GM18508 (cell line): ENCODE measurements around the gene CTSD.

ENCODE experiments used
- ATAC-seq: cut with Tn5 transposase; IDR thresholded peaks from one replicate; pipeline ENCODE4 v1.9.1; 2021; ENCODE audit warnings: moderate number of reproducible peaks; ENCODE audit not compliant: insufficient read depth, unreplicated experiment

Gene CTSD

DNA sequence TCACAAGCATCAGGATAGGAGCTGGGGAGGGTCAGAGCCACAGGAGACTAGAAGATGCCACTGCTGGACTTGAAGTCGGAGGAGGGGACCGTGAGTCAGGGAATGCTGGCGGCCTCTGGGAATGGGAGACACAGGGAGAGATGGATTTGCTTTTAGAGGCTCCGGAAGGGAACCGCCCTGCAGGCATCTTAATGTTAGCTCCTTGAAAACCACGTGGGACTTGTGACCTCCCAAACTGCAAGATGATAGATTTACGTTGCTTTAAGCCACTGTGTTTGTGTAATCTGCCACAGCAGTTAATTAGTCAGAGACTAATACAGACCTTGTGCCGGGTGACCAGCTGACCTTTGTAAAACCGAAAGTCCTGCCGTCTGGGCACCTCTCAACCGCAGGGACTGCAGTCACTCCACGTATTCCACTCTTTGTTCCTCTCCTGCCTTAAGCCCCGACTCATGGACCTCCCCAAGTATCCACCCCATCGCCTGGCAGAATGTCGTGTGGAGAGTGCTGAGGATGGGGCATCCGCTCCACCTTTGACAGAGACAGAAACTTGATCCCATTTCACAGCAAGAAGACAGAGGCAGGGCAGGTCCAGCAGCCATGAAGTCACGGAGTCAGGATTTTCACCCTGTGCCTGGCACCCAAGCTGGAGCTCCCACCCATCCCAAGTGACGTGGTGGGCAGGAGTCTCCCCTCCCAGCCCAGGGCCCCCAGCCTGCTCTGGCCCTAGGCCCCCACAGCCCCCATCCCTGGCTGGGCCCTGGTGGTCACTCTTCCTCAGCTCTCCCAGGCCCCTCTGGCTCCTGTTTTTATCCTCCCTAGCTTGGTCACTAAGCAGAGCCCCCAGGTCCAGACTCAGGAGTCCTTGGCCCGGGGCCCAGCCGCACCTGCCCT is 19.4 kb upstream of the CTSD start:
- no peak for ATAC-seq

DNA sequence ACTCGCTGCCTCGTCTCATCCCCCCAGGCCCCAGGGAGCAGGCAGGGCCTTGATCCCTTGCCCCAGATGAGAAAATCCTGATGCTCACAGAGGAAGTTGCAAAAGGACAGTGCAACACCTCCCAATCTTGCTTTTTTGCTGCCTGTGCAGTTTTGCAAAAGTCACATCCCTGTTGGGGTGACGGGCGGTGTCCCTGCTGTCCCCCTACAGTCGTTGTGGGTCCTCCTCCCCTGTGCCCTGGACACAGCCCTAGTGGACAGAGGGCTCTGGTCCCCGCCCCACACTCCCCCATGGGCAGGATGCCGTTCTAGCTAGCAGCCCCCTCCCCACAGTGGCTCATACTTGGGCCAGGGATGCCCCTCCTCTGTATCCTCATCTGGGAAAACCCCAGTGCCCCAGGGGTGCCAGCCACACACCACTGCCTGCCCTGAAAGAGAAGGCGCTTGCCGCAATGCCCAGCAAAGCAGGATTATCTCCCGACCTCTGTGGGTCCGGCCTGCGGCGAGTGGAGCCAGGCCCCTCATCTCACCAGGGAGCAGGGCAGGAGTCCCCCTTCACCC is 18.4 kb upstream of the CTSD start:
- ATAC-seq, result no peak

DNA sequence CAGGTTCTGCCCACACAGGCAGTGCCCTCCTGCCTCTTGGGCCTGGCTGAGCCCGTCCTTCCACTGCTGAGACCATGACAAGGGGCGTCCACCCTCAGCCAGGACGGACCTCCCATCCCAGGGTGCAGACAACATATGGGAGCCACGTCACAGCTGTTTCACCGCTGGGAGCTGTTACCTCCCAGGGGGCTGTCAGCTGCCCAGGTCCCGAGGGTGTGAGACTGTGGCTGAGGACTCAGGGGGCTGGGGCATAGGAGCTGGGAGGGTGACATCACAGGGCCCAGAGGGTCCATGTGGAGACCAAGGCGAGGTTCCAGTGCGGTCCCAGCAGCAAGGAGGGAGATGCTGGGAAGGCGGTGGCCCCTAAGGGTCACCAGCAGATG is 17.9 kb upstream of the CTSD start:
- ATAC-seq, result no peak

DNA sequence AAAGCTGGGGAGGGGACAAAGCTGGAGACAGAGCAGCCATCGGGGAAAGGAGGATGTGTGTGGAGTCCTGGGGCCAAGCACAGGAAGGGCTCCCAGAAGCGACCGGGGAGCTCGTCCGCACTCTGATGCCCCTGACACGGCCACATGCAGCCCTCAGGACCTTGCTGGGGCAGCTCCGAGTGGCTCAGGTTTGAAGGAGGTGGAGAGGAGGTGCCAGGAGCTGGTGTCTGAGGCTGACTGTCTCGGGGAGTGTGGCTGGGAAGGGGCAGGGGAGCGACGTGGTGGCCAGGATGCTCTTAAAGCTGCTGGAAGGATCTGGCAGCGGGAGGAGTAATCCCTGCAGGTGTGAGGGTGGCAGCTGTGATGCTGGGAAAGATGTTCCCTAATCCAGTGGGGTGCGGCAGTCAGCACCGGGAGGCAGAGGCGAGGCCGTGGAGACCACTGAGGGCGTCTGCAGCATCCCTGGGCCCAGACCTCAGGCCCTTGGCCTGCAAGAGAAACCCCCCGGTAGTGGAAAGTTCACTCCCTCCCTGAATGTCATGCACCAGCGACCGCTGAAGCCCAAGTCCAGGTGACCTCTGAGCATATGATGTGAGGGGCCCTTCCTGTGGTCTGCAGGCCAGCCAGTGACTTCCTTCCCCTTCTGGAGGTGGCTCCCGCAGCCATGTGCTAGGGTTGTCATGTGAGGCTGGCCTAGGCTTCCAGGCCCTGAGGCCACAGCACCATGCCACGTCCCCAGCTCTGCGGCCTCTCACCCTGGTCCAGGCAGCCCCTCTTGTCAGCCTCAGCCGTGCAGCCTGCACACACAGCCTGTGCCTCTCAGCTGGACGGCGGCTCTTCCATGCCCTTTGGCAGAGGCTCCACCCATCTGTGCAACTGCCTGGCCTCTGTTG is 17.2 kb upstream of the CTSD start:
- ATAC-seq, result no peak

DNA sequence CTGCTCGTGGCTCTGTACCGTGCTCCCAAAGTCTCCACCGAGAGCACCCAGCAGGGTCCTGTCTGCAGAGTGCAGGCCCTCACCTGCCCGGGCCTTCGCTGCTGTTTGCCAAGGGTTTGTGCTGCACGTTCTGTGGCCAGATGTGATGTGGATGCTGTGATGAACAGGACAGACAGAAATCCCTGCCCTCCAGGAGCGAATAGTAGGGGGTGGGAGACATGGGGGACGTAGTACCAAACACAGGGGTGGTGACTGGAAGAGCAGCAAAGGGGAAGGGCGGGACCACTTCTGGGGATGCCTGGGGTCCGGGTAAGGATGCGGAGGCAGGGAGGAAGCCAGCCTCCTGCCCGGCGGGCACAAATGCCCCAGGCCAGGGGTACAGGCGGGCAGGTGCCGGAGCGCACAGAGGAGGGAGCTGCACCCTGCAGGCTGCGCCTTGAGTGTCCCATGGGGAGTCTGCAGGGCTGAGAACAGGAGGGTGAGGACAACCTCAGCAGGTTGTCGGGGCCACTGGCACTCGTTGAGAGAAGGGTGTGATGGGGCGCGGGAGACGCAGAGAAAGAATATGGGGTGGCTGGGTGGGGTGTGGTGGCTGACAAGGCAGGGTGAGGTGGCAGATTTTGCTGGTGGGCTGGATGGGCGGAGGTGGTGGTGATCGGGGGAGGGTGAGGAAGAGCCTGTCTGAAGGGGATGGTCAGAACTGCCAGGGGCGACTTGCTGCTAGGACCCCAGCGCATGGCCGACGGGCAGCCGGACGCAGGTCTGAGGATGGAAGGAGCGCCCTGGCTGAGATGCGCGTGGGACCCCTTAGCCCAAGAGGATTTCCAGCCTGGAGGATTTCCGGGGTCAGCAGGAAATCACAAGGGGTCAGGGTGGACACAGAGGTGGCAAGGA is 16.3 kb upstream of the CTSD start:
- no peak for ATAC-seq

DNA sequence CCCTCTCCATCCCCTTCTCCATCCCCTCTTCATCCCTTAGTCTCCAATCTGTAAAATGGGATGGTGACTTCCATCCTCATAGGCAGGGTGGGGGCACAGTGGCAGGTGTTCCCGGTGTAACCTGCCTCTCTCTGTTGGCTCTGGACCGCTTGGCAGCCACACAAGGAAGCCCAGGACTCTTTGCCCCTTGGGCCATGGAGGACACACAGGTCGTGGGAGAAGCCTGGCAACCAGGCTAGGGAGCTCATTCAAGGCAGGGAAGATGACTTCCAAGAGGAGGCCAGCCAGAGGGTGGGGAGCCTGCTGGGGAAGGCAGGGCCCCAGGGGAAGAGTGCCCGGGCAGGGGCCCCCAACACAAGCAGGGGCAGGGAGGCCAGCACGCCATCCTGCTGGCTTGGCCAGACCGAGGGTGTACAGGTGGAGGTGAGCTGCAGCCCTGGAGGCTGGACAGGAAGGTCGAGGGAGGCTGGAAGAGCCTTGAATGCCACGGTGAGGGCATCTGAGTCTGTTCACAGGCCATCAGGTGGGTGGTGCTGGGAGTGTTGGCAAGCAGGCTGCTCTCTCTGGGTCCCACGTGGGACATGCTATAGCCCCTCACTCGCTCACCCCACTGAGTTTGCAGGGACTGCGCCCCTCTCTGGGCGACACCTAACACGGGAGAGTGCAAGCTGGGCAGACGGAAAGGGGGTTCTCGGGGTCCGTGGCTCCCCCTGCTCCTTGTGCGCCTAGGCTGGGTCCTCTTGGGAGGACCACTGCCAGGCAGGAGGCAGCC is 15.5 kb upstream of the CTSD start:
- no peak for ATAC-seq

DNA sequence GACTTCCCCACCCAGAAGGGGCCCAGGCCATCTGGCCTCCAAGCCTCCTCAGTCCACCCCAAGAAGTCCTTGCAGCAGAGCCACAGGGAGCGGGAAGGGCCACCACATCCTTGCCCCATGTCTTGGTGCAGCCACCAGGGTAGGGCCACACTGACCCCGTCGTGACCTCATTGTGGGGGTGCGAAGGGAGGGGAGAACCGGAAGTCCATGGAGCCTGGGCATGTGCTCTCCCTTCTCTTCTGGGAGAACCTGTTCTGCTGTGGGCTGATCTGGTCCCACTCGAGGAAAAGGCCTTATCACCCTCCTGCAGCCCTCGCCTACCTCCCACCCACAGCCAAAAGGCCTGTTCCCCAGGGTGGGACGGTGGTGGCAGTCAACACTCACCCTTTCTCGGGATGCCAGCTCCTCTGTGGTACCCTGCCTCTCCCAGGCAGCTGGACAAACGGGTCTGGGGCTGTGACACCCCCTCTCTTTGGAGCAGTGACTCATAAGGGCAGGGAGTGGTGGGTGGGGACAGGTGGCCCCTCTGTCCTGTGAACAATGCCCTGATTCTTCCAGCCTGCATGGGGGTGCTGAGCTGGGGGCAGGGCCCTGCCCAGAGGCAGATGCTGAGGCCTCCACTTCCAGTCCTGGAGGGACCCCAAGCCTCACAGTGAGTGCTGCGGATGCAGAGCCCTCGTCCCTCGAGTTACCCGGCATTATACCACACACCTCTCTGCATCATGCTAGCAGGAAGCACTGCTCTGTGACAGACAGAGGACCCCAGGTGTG is 14.6 kb upstream of the CTSD start:
- ATAC-seq, result no peak

DNA sequence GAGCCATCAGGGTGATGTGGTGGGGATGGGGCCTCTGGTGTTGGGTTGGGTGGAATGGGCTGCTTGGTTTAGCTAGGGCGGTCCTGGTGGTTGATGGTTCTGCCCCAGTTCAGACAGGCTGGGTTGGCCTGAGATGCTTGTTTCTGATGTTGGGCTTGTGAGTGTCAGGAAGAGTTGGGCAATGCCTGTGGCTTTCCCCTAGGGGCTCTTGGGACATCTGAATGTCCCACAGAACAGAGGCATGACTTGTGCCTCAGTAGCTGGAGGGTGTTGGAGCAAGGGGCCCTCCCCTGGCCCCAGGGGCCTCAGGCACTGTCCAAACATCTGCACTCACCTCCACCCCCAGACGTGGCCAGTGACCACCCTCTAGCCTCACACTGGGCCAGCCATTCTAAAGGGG is 14.0 kb upstream of the CTSD start:
- ATAC-seq, result no peak

DNA sequence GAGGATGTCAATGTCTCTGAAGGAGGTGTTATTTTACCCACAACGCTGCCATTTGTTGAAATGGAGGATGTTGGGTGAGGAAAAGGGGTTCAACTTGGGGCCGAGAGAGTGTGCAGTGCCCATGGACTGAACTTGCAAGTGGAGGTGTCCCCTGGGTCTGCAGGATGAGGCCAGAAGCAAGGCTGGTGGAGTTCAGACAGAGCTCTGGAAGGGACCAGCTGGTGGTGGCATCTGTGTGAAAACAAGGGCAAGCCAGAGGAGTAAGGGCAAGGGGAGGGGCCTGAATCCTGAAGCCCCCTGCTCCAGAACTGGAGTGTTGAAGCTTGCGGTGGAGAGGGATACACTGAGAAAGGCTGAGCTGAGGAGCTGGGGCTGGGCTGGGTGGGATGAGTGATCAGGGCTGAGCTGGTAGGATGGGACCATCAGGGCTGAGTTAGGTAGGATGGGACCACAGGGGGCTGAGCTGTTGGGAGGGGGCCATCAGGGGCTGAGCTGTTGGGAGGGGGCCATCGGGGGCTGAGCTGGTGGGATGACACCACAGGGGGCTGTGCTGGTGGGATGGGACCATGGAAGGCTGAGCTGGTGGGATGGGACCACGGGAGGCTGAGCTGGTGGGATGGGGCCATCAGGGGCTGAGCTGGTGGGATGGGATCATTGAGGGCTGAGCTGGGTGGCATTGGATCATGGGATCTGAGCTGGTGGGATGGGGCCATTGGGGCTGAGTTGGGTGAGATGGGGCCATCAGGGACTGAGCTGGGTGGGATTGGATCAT is 13.4 kb upstream of the CTSD start:
- no peak for ATAC-seq

DNA sequence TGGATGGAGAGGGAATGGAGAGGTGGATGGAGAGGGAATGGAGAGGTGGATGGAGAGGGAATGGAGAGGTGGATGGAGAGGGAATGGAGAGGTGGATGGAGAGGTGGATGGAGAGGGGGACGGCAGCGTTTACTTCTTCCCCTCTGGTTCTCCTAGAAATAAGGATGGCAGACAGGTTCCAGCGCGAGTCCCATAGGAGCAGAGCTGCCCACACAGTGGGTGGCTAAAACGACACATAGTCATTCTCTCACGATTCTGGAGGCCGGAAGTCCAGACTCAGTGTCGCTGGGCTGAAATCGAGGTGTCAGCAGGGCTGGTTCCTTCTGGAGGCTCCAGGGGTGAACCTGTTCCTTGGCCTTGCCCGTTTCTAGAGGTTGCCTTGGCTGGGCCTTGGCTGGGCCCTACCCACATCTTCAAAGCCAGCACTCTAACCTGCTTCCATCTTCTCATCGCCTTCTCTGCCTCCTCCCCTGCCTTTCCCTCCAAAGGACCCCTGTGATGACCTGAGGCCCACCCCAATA is 12.7 kb upstream of the CTSD start:
- no peak for ATAC-seq

DNA sequence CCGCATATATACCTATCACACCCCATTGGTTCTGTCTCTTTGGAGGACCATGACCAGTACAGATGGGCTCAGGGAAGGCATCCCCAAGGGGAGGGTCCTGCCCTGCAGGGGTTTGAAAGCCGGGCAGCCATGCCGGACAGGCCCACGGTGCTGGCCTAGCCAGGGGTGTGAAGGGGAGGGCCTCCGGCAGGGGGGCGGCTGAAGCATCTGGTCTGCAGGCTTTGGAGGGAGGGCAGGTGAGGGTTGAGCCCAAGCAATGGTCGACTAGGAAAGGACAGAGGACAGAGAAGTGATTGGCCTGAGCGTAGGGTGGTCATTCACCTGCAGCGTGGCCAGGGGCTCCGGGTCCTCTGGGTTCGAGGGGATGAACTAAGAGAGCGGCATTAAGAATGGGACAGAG is 11.2 kb upstream of the CTSD start:
- ATAC-seq, result no peak

DNA sequence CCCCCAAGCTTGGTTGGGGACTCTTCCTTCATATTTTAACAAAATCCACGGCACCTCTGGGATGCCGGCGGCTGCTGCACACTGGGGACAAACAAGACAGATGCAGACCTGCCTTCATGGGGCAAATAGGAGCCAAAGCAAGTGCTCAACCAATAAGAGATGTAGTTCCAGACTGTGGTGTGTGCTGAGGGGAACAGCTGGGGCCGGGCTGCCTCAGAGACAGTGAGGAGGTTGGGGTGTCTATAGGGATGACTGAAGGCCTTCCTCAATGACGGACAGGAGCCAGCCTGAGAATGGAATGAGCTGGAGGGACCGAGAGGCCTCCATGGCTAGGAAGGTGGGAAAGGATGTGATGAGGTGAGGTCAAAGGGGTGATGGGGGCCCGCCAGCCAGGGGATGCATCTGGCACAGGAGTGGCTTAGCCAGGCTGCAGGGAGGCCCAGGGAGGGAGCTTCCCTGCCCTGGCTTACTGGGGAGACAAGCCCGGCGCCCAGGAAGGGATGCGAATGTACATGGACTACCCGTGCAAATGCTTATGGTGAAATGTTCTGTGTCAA is 10.3 kb upstream of the CTSD start:
- ATAC-seq, result no peak

DNA sequence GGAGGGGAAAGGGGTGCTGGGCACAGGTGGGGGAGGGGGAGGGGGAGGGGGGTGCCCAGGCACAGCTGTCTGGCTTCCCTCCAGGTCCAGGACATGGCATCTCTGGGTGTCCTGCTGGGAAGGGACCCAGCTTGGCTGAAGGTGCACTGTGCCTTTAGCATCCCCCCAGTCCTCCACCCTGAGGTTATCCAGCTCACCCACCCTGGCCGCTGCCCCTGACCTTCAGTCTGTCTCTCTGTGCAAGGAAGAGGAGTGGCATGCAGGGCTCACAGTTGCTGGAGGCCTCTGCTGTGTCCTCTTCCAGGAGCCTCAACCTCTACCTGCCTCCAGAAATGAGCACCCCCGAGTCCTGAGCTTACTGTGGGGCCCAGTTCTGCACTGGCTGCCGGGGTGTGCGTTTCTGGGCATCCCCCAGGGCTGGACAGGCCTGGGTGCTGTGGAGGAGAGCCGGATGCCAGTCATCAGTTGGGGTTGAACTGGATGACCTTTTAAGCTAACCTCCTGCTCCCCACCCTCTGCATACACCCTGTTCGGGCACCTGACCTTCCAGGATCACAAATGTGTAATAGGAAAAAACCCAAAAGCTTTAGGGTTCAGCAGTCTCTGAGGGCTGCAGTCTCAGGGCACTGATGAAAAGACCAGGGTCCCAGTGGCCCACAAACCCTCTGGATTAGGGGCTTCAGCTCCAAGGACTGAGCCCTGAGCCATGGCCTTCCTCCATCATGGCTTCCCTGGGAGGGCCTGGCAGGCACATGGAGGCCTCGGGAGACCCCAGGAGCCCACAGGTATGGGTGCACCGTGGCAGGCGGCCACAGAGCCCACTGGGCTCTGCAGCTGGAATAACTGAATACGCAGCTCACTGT is 9.6 kb upstream of the CTSD start:
- ATAC-seq, result no peak

DNA sequence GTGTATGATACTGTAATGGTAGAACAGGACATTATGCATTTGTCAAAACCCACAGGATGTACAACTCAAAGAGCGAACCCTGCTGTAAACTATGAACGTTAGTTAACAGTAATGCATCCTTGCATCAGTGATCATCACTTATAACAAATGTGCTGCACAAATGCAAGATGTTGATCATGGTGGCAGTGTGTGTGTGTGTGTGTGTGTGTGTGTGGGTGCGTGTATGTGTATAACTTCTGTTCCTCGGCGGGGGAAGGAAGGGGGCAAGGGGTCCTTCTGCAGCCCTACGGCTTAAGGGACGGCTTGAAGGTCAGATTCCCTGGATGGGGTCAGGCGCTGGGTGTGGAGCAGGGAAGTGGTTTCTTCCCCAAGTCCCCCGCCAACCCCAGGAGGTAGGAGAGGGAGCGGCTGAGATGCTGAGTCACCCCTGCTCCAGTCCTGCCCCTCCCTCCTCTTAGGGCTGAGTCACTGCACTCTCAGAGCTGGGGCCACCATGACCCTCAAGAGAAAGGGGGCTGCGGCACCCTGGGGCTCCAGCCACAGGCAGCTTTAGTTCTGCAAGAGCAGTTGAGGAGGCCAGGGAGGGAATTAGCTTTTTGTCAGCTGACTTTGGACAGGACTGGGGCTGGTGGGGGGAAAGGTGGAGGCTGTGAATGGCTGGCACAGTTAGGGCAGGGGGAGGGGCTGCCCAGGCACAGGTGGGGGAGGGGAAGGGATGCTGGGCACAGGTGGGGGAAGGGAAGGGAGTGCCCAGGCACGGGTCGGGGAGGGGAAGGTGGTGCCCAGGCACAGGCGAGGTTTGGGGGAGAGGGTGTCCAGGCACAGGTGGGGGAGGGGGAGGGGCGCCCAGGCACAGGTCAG is 8.8 kb upstream of the CTSD start:
- ATAC-seq, result no peak

DNA sequence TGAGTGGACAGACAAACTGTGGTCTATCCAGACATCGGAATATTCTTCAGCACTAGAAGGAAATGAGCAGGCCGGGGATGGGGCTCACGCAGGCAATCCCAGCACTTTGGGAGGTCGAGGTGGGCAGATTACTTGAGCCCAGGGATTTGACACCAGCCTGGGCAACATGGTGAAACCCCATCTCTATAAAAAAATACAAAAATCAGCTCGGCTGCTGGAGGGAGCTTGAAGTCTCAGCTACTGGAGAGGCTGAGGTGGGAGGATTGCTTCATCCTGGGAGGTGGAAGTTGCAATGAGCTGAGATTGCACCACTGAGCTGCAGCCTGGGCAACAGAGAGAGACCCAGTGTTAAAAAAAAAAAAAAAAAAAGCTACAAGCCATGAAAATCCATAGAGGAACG is 8.0 kb upstream of the CTSD start:
- ATAC-seq, result no peak

DNA sequence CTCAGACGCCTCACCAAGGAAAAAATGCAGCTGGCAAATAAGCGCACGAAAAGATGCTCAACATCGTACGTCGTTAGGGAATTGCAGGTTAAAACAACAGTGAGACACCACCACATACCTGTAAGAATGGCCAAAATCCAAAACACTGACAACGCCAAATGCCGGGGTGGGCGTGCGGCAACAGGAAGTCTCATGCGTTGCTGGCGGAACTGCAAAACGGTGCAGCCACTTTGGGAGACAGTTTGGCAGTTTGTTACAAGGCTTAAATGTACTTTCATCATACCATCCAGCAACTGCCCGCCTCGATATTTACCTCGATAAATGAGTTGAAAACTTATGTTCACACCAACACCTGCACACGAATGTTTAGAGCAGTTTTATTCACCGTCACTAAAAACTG is 7.5 kb upstream of the CTSD start:
- no peak for ATAC-seq
